ENCODE measurements around the gene CYP4A11. TPM values are rescaled to one million over a fixed set of nuclear protein-coding genes. Genes with fewer than 3 reads are reported as not detected.
"Not testable (repeated sequence)": the region's sequence is repeated elsewhere in the genome, so short reads cannot be mapped to it uniquely, and the experiment has no call there.

Gene CYP4A11
- not detected for total RNA-seq

GRCh38 chr1:46941135-46941694, at the start of gene CYP4A11:
CYP4A11 (minus strand) TSS chr1:46941476; CDS start chr1:46941433, 43 bp downstream.
- ATAC-seq, result no peak
- POLR2A ChIA-PET, result interaction anchor here (0.6 kb wide), 1 partner anchor 101 kb away, joined by 4 read pairs; no protein-coding TSS in a partner anchor
- intact Hi-C loops (cut with DNase I, micrococcal nuclease), result loop anchor here in 1 of 2 experiments (2.0 kb wide), 1 partner anchor 198 kb away; no protein-coding TSS in a partner anchor

GRCh38 chr1:46990541-46990940, 49.3 kb upstream of the CYP4A11 start:
- H3K4me3 Mint-ChIP-seq; CTCF ChIA-PET; H3K4me1 Mint-ChIP-seq; intact Hi-C loops (cut with DNase I, micrococcal nuclease); H3K27me3 Mint-ChIP-seq; H3K27ac Mint-ChIP-seq; ATAC-seq; H3K36me3 Mint-ChIP-seq (ENCODE audit: low read depth); POLR2A ChIA-PET; DNase-seq; H3K9me3 Mint-ChIP-seq (ENCODE audit: low read depth): not testable (repeated sequence)

More at GRCh38 chr1:46941135-46941694, at the start of gene CYP4A11:
- Mint-ChIP-seq H3K9me3 (ENCODE audit: low read depth) (no peaks in the 10 kb centered on the region), H3K27ac (no peak within 1 kb of the TSS), H3K36me3 (ENCODE audit: low read depth) (no peaks in the 10 kb centered on the region), H3K4me1 (no peaks in the 10 kb centered on the region), H3K27me3 (peaks cover 9% of the 10 kb centered on the region), H3K4me3 (no peak within 1 kb of the TSS)
- no peak for DNase-seq
- CTCF ChIA-PET, result no interaction called here

- H3K27ac Mint-ChIP-seq, result no peak overlapping the region
Measured at GRCh38 chr1:46983830-46984586, 42.7 kb upstream of the CYP4A11 start.

GRCh38 chr1:46983166-46983829, 42.0 kb upstream of the CYP4A11 start:
- H3K4me3 Mint-ChIP-seq, result no peak overlapping the region
- DNase-seq (no peak), ATAC-seq (no peak)
- ChIA-PET CTCF (no interaction called here), POLR2A (no interaction called here)
- peaks cover 23% of the 10 kb centered on the region for H3K27me3 Mint-ChIP-seq
- H3K36me3 Mint-ChIP-seq (ENCODE audit: low read depth), result no peaks in the 10 kb centered on the region
- H3K27ac Mint-ChIP-seq, result no peak overlapping the region
- peaks cover 6% of the 10 kb centered on the region for H3K9me3 Mint-ChIP-seq (ENCODE audit: low read depth)
- intact Hi-C loops (cut with DNase I, micrococcal nuclease), result no loop called here
- no peaks in the 10 kb centered on the region for H3K4me1 Mint-ChIP-seq

More at GRCh38 chr1:46983830-46984586, 42.7 kb upstream of the CYP4A11 start:
- ChIA-PET CTCF (no interaction called here), POLR2A (no interaction called here)
- Mint-ChIP-seq H3K4me3 (no peak overlapping the region), H3K4me1 (no peaks in the 10 kb centered on the region), H3K27me3 (peaks cover 18% of the 10 kb centered on the region), H3K9me3 (ENCODE audit: low read depth) (peaks cover 6% of the 10 kb centered on the region), H3K36me3 (ENCODE audit: low read depth) (no peaks in the 10 kb centered on the region)
- ATAC-seq (no peak), DNase-seq (no peak)
- intact Hi-C loops (cut with DNase I, micrococcal nuclease), result no loop called here

GRCh38 chr1:46969014-46969619, 27.8 kb upstream of the CYP4A11 start:
- H3K27me3 Mint-ChIP-seq, result peaks cover 16% of the 10 kb centered on the region
- no peak for ATAC-seq
- H3K9me3 Mint-ChIP-seq (ENCODE audit: low read depth), result no peaks in the 10 kb centered on the region
- CTCF ChIA-PET, result no interaction called here
- H3K4me3 Mint-ChIP-seq, result no peak overlapping the region
- POLR2A ChIA-PET, result no interaction called here
- no peak for DNase-seq
- no peak overlapping the region for H3K27ac Mint-ChIP-seq
- H3K36me3 Mint-ChIP-seq (ENCODE audit: low read depth), result no peaks in the 10 kb centered on the region
- intact Hi-C loops (cut with DNase I, micrococcal nuclease), result no loop called here
- no peaks in the 10 kb centered on the region for H3K4me1 Mint-ChIP-seq

GRCh38 chr1:46962272-46962671, 21.0 kb upstream of the CYP4A11 start:
- H3K9me3 Mint-ChIP-seq (ENCODE audit: low read depth); H3K27ac Mint-ChIP-seq; CTCF ChIA-PET; H3K36me3 Mint-ChIP-seq (ENCODE audit: low read depth); intact Hi-C loops (cut with DNase I, micrococcal nuclease); ATAC-seq; H3K4me1 Mint-ChIP-seq; H3K4me3 Mint-ChIP-seq; DNase-seq; POLR2A ChIA-PET; H3K27me3 Mint-ChIP-seq: not testable (repeated sequence)

GRCh38 chr1:46961066-46961758, 19.9 kb upstream of the CYP4A11 start:
- Mint-ChIP-seq H3K9me3 (ENCODE audit: low read depth) (peaks cover 4% of the 10 kb centered on the region), H3K27me3 (peaks cover 7% of the 10 kb centered on the region), H3K27ac (no peak overlapping the region), H3K4me1 (no peaks in the 10 kb centered on the region), H3K36me3 (ENCODE audit: low read depth) (no peaks in the 10 kb centered on the region), H3K4me3 (no peak overlapping the region)
- ChIA-PET POLR2A (interaction anchor here (0.6 kb wide), 1 partner anchor 21 kb away, joined by 3 read pairs; no protein-coding TSS in a partner anchor), CTCF (no interaction called here)
- DNase-seq (no peak), ATAC-seq (no peak)
- intact Hi-C loops (cut with DNase I, micrococcal nuclease), result no loop called here

- no peak for DNase-seq
- Mint-ChIP-seq H3K4me3 (no peak overlapping the region), H3K36me3 (ENCODE audit: low read depth) (no peaks in the 10 kb centered on the region), H3K27me3 (peaks cover 5% of the 10 kb centered on the region), H3K4me1 (no peaks in the 10 kb centered on the region), H3K27ac (no peak overlapping the region), H3K9me3 (ENCODE audit: low read depth) (peaks cover 4% of the 10 kb centered on the region)
- ChIA-PET CTCF (no interaction called here), POLR2A (interaction anchor here (0.6 kb wide), 1 partner anchor 20 kb away, joined by 3 read pairs; no protein-coding TSS in a partner anchor)
- ATAC-seq, result no peak
- intact Hi-C loops (cut with DNase I, micrococcal nuclease), result no loop called here
Measured at GRCh38 chr1:46960250-46960649, 19.0 kb upstream of the CYP4A11 start.

GRCh38 chr1:46955116-46955515, 13.8 kb upstream of the CYP4A11 start:
- H3K27me3 Mint-ChIP-seq; intact Hi-C loops (cut with DNase I, micrococcal nuclease): not testable (repeated sequence)

GRCh38 chr1:46953847-46954246, 12.6 kb upstream of the CYP4A11 start:
- H3K9me3 Mint-ChIP-seq (ENCODE audit: low read depth); H3K27me3 Mint-ChIP-seq; H3K4me3 Mint-ChIP-seq; DNase-seq; POLR2A ChIA-PET; H3K4me1 Mint-ChIP-seq; ATAC-seq; intact Hi-C loops (cut with DNase I, micrococcal nuclease); H3K27ac Mint-ChIP-seq; H3K36me3 Mint-ChIP-seq (ENCODE audit: low read depth); CTCF ChIA-PET: not testable (repeated sequence)

More at GRCh38 chr1:46955116-46955515, 13.8 kb upstream of the CYP4A11 start:
- H3K4me3 Mint-ChIP-seq; H3K36me3 Mint-ChIP-seq (ENCODE audit: low read depth); H3K4me1 Mint-ChIP-seq; CTCF ChIA-PET; ATAC-seq; H3K27ac Mint-ChIP-seq; DNase-seq; POLR2A ChIA-PET; H3K9me3 Mint-ChIP-seq (ENCODE audit: low read depth): not testable (repeated sequence)

GRCh38 chr1:46949417-46949666, 8.1 kb upstream of the CYP4A11 start:
- H3K27ac Mint-ChIP-seq; H3K36me3 Mint-ChIP-seq (ENCODE audit: low read depth); intact Hi-C loops (cut with DNase I, micrococcal nuclease); H3K4me3 Mint-ChIP-seq; H3K4me1 Mint-ChIP-seq; ATAC-seq; CTCF ChIA-PET; H3K9me3 Mint-ChIP-seq (ENCODE audit: low read depth); POLR2A ChIA-PET; DNase-seq: not testable (repeated sequence)
- peaks cover 14% of the 10 kb centered on the region for H3K27me3 Mint-ChIP-seq

Measured in activated CD4-positive, alpha-beta T cell treated with anti-CD3 and anti-CD28 coated beads for 36 hours (primary cell).